Measurements from ENCODE around the gene KRT17.

GRCh38 chr17:41647038-41647813 lies 22.9 kb upstream of the KRT17 start:
- TF ChIP-seq CTCF (IDR thresholded peaks at IDR 0.05; ENCODE audit: borderline replicate concordance, extremely low read depth, low read length, poor library complexity, severe bottlenecking) = no peak
- TF ChIP-seq EZH2 (IDR thresholded peaks at IDR 0.05; ENCODE audit: borderline replicate concordance, low read depth, low read length, severe bottlenecking) = no peak
